Prostate gland (tissue), 2 donors: ENCODE measurements around the gene MDFIC2. TPM values are rescaled to one million over a fixed set of nuclear protein-coding genes. Genes with fewer than 3 reads are reported as not detected.

Experiments
- DNase-seq: peaks from one replicate; pipeline ENCODE4 v3.0.0-alpha.2; 2019; ENCODE audit warnings: low spot score
- H3K27ac ChIP-seq, 2 donors: fragments of 200-600 bp; sonication (generic); 2 replicates each; pipeline ENCODE4 v1.5.1; 2017 to 2019
- H3K27me3 ChIP-seq: fragments of 200-600 bp; sonication (generic); replicated peaks from 2 replicates; pipeline ENCODE4 v1.5.1; 2019; ENCODE audit not compliant: insufficient read depth
- H3K36me3 ChIP-seq, 2 donors: fragments of 200-600 bp; sonication (generic); 1 replicate in 1 of 2; 2 replicates in 1 of 2; pipeline versions ENCODE4 v1.5.1 to v1.8.1; 2017 to 2019
- H3K4me1 ChIP-seq: fragments of 200-600 bp; sonication (generic); replicated peaks from 2 replicates; pipeline ENCODE4 v1.5.1; 2019
- H3K4me3 ChIP-seq, 2 donors: fragments of 200-600 bp; sonication (generic); 2 replicates each; pipeline ENCODE4 v1.5.1; 2017 to 2019
- H3K9me3 ChIP-seq: fragments of 200-600 bp; sonication (generic); 2 replicates; pipeline ENCODE4 v1.5.1; 2017
- POLR2A ChIP-seq: fragments of 450-650 bp; IDR thresholded peaks from one replicate; pipeline ENCODE4 v1.6.1; 2016; ENCODE audit warnings: antibody characterized with exemption, mild to moderate bottlenecking
- POLR2AphosphoS5 ChIP-seq: sonication (generic); formaldehyde crosslinking; IDR thresholded peaks from one replicate; pipeline ENCODE4 v1.6.1; 2017; ENCODE audit warnings: antibody characterized with exemption
- WGBS: methylation state at CpG from one replicate; pipeline ENCODE4 v1.1.5; 2018; 5-methylcytosine and 5-hydroxymethylcytosine counted together
- intact Hi-C: fragments of 100-400 bp; cut with DNase I; formaldehyde crosslinking; loops from one replicate; pipeline ENCODE4 v1.14.2; 2022
- total RNA-seq, 2 donors: library from RNA; depleted of rRNA; stranded (reverse); fragments of >200 nt; gene quantifications; one replicate each; pipeline ENCODE4 v1.1.0, GENCODE V29; 2016
- TF ChIP-seq, protein P1 (sequence below), 4 experiments: fragments of 200-600 bp in 2 of 4; fragments of 450-650 bp in 2 of 4; sonication (generic) in 2 of 4; IDR thresholded peaks; 1 replicate in 3 of 4; 2 replicates in 1 of 4; pipeline ENCODE4 v1.5.1; 2016 to 2019; ENCODE audit warnings: antibody characterized with exemption in 4 of 4, mild to moderate bottlenecking in 2 of 4, moderate library complexity in 2 of 4

Gene MDFIC2
- total RNA-seq, 2 donors from 2014 or later: not detected

DNA sequence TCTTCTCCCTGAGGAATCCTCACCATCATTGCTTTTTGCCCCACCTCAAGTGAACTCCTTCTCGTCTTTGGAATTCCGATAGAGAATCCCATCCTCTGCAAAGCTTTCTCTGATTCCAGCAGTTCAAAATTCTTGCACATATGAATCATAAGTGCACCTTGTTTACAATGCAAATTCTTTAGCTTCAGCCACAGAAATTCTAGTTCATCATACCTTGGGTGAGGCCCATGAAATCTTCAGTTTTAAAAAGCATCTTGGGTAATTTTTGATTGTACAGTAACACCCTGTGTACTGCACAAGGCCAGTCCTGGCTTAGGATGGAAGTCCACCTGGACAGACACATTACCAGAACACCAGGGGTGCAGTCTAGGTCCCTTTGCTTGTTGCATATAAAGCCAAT, 30.8 kb downstream of the MDFIC2 start:
- intact Hi-C loops: no loop called here
- Histone ChIP-seq H3K27me3 (no peaks in the 10 kb centered on the region), H3K4me1 (no peaks in the 10 kb centered on the region), H3K4me3 (no peak overlapping the region), H3K36me3 (no peaks in the 10 kb centered on the region), H3K9me3 (no peaks in the 10 kb centered on the region), H3K27ac (no peak overlapping the region)
- DNase-seq: no peak
- 77% methylated on average over 2 of the region's 2 CpGs for WGBS
- TF ChIP-seq, protein P1, sequence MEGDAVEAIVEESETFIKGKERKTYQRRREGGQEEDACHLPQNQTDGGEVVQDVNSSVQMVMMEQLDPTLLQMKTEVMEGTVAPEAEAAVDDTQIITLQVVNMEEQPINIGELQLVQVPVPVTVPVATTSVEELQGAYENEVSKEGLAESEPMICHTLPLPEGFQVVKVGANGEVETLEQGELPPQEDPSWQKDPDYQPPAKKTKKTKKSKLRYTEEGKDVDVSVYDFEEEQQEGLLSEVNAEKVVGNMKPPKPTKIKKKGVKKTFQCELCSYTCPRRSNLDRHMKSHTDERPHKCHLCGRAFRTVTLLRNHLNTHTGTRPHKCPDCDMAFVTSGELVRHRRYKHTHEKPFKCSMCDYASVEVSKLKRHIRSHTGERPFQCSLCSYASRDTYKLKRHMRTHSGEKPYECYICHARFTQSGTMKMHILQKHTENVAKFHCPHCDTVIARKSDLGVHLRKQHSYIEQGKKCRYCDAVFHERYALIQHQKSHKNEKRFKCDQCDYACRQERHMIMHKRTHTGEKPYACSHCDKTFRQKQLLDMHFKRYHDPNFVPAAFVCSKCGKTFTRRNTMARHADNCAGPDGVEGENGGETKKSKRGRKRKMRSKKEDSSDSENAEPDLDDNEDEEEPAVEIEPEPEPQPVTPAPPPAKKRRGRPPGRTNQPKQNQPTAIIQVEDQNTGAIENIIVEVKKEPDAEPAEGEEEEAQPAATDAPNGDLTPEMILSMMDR (IDR thresholded peaks at IDR 0.05): no peak
- TF ChIP-seq POLR2A: no peak
- TF ChIP-seq POLR2AphosphoS5: no peak

DNA sequence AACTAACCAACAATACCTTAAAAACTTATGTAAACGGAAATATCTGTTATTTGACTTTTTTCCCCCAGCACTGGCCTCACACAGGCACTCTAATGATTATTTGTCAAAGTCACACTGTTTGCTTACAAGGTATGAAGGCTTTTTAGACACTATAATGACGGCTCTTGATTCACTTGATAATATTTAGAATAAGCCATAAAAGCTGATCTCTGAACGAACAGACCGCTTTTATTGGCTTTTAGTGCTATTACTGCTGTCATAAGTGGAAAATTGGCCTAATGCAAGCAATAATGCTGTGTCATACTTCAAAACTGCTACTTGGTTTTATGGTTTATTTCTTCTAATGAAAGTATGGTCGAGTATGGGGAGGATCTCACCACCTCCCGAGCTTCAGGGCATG, 35.1 kb downstream of the MDFIC2 start:
- intact Hi-C loops: no loop called here
- no peak overlapping the region for H3K4me3 ChIP-seq
- TF ChIP-seq POLR2AphosphoS5 (no peak), POLR2A (no peak)
- TF ChIP-seq, protein P1 (IDR thresholded peaks at IDR 0.05): no peak
- H3K9me3 ChIP-seq: no peaks in the 10 kb centered on the region
- no peak for DNase-seq
- no peaks in the 10 kb centered on the region for H3K36me3 ChIP-seq
- H3K27me3 ChIP-seq: no peaks in the 10 kb centered on the region
- H3K27ac ChIP-seq: no peak overlapping the region
- 24% methylated on average over 6 of the region's 6 CpGs for WGBS
- no peaks in the 10 kb centered on the region for H3K4me1 ChIP-seq

DNA sequence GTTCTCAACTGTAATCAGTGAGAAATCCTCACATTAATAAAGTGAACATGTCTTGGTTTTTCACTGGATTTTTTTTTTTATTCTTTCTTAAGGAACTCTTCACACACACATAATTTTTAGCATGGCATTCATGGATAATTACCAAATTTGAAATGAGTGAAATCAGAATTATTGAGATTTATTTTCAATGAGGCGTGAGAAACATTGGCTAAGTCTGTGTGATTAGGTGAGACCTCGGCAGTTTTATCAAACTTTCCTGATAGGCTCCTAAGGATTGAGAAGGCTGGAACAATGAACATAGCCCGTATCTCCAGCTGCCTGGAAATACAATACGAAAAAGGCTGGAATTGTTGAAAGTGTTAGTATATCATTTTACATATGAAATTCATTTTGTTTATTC, 35.5 kb downstream of the MDFIC2 start:
- Histone ChIP-seq H3K27me3 (no peaks in the 10 kb centered on the region), H3K4me1 (no peaks in the 10 kb centered on the region), H3K9me3 (no peaks in the 10 kb centered on the region), H3K36me3 (no peaks in the 10 kb centered on the region), H3K4me3 (no peak overlapping the region), H3K27ac (no peak overlapping the region)
- no peak for DNase-seq
- TF ChIP-seq POLR2AphosphoS5 (no peak), POLR2A (no peak)
- TF ChIP-seq, protein P1 (IDR thresholded peaks at IDR 0.05): no peak
- 61% methylated on average over 4 of the region's 4 CpGs for WGBS
- intact Hi-C loops: no loop called here

DNA sequence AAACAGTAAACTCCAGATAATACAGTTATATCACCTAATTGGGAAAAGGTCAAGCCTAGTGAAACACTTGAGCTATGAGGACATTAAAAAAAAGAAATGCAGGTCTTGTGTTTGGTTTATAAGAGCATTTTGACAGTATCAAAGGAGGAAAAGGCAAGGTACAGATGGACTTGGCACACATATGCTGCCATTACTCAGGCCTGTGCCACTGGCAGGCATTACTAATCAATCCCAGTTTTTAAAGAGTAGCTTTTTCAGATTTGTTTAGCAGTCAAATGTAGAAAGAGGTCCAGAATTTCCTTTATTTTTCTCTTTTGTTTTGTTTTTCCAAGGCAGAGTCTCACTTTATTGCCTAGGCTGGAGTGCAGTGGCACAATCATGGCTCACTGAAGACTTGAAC, 38.9 kb downstream of the MDFIC2 start:
- H3K9me3 ChIP-seq: no peaks in the 10 kb centered on the region
- intact Hi-C loops: no loop called here
- no peaks in the 10 kb centered on the region for H3K36me3 ChIP-seq
- DNase-seq: no peak
- TF ChIP-seq, protein P1 (IDR thresholded peaks at IDR 0.05): no peak
- TF ChIP-seq POLR2AphosphoS5 (no peak), POLR2A (no peak)
- H3K4me3 ChIP-seq: no peak overlapping the region
- H3K4me1 ChIP-seq: no peaks in the 10 kb centered on the region
- H3K27ac ChIP-seq: no peak overlapping the region
- H3K27me3 ChIP-seq: no peaks in the 10 kb centered on the region

DNA sequence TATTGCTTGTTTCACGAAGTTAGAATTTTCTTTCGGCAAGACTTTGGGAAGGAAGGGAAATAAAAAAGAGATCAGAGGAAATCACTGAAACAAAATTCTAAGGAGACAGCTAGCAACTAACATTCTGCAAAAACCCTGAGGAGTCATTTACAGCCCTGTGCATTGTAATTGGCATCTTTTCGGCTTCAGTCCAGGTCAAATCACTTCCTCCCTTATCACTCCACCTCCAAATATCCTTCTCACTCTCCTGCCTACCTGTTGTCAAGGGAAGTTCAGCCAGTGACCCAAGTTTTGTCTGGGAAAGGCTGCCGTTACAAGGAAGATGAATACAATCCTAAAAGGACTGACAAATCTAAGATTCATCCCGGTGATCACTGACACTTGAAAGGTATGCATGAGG, 39.6 kb downstream of the MDFIC2 start:
- TF ChIP-seq POLR2A (no peak), POLR2AphosphoS5 (no peak)
- TF ChIP-seq, protein P1 (IDR thresholded peaks at IDR 0.05): no peak
- intact Hi-C loops: no loop called here
- no peak overlapping the region for H3K4me3 ChIP-seq
- DNase-seq: no peak
- H3K27ac ChIP-seq: no peak overlapping the region
- 81% methylated on average over 5 of the region's 5 CpGs for WGBS
- H3K27me3 ChIP-seq: no peaks in the 10 kb centered on the region
- H3K4me1 ChIP-seq: no peaks in the 10 kb centered on the region
- H3K36me3 ChIP-seq: no peaks in the 10 kb centered on the region
- H3K9me3 ChIP-seq: no peaks in the 10 kb centered on the region
